Hypothalamus (tissue), 51 donors: ENCODE data around the gene NLK.

Experiments
- DNase-seq, 51 donors: peaks; one replicate each; lab custom pipeline; 2025; lab: John Stamatoyannopoulos, UW

NLK gene

GRCh38 chr17:28110184-28110583 lies 67.7 kb downstream of the NLK start:
- no peak for DNase-seq

- no peak for DNase-seq
Measured at GRCh38 chr17:28112181-28112580, 69.7 kb downstream of the NLK start.

GRCh38 chr17:28112606-28113005 lies 70.1 kb downstream of the NLK start:
- no peak for DNase-seq

GRCh38 chr17:28113269-28113668 lies 70.8 kb downstream of the NLK start:
- no peak for DNase-seq

GRCh38 chr17:28115046-28115445 lies 72.6 kb downstream of the NLK start:
- no peak for DNase-seq

GRCh38 chr17:28117304-28117703 lies 74.8 kb downstream of the NLK start:
- no peak for DNase-seq

GRCh38 chr17:28118362-28118761 lies 75.9 kb downstream of the NLK start:
- DNase-seq: no peak

- no peak for DNase-seq
Measured at GRCh38 chr17:28119046-28119445, 76.6 kb downstream of the NLK start.

- DNase-seq: no peak
Measured at GRCh38 chr17:28119560-28119959, 77.1 kb downstream of the NLK start.

GRCh38 chr17:28120766-28121165 lies 78.3 kb downstream of the NLK start:
- no peak for DNase-seq

- no peak for DNase-seq
Measured at GRCh38 chr17:28124962-28125361, 82.5 kb downstream of the NLK start.

- no peak for DNase-seq
Measured at GRCh38 chr17:28125526-28126378, 83.3 kb downstream of the NLK start.

GRCh38 chr17:28127196-28127595 lies 84.7 kb downstream of the NLK start:
- DNase-seq: no peak

GRCh38 chr17:28128779-28129178 lies 86.3 kb downstream of the NLK start:
- no peak for DNase-seq

GRCh38 chr17:28130472-28130871 lies 88.0 kb downstream of the NLK start:
- DNase-seq: no peak

- no peak for DNase-seq
Measured at GRCh38 chr17:28131599-28131998, 89.1 kb downstream of the NLK start.

GRCh38 chr17:28133562-28133970 lies 91.1 kb downstream of the NLK start:
- DNase-seq: no peak

- DNase-seq: no peak
Measured at GRCh38 chr17:28136923-28137322, 94.4 kb downstream of the NLK start.

- no peak for DNase-seq
Measured at GRCh38 chr17:28139822-28140221, 97.3 kb downstream of the NLK start.

- no peak for DNase-seq
Measured at GRCh38 chr17:28141313-28141712, 98.8 kb downstream of the NLK start.

- DNase-seq: peak in 1 of 51 donors; percentile 27
Measured at GRCh38 chr17:28141773-28142172, 99.3 kb downstream of the NLK start.

- DNase-seq: peak in 1 of 51 donors; percentile 35
Measured at GRCh38 chr17:28142305-28142704, 99.8 kb downstream of the NLK start.

- no peak for DNase-seq
Measured at GRCh38 chr17:28144019-28144418, 101.5 kb downstream of the NLK start.
